OCI-LY1 (cell line): ENCODE measurements around the gene IFNE.
"Not testable (repeated sequence)": the region's sequence is repeated elsewhere in the genome, so short reads cannot be mapped to it uniquely, and the experiment has no call there.

Experiments used
- H2AFZ ChIP-seq: fragments of 200-600 bp; sonication (generic), shearing (Covaris generic); 2 replicates; pipeline ENCODE4 v1.6.0; 2014; ENCODE audit warnings: antibody characterized with exemption, mild to moderate bottlenecking, low read length
- H3F3A ChIP-seq: fragments of 200-600 bp; sonication (generic), shearing (Covaris generic); 2 replicates; pipeline ENCODE4 v1.6.0; 2014; ENCODE audit warnings: mild to moderate bottlenecking, antibody characterized with exemption, low read length, moderate library complexity; ENCODE audit not compliant: insufficient read depth
- H3K27ac ChIP-seq: fragments of 200-600 bp; sonication (generic); 2 replicates; pipeline ENCODE4 v1.5.1; 2014; ENCODE audit warnings: low read length, mixed run types, mild to moderate bottlenecking, low read depth; ENCODE audit not compliant: poor library complexity, severe bottlenecking
- H3K27me3 ChIP-seq: fragments of 200-600 bp; sonication (generic); 2 replicates; pipeline ENCODE4 v1.6.0; 2014; ENCODE audit warnings: antibody characterized with exemption, mild to moderate bottlenecking, low read length, moderate library complexity; ENCODE audit not compliant: insufficient read depth
- H3K36me3 ChIP-seq: fragments of 200-600 bp; sonication (generic); 2 replicates; pipeline ENCODE4 v1.6.1; 2014; ENCODE audit warnings: mild to moderate bottlenecking, antibody characterized with exemption, low read length, moderate library complexity, mixed read lengths; ENCODE audit not compliant: insufficient read depth
- H3K4me1 ChIP-seq: fragments of 200-600 bp; sonication (generic); 2 replicates; pipeline ENCODE4 v1.5.1; 2014; ENCODE audit warnings: mild to moderate bottlenecking, low read length, moderate library complexity; ENCODE audit not compliant: insufficient read depth, severe bottlenecking
- H3K4me2 ChIP-seq: fragments of 200-600 bp; sonication (generic), shearing (Covaris generic); 2 replicates; pipeline ENCODE4 v1.6.1; 2014; ENCODE audit warnings: low read length
- H3K4me3 ChIP-seq: fragments of 200-600 bp; sonication (generic); 2 replicates; pipeline ENCODE4 v1.5.1; 2014; ENCODE audit warnings: low read length, low read depth, mild to moderate bottlenecking, mixed read lengths; ENCODE audit not compliant: poor library complexity, severe bottlenecking
- H3K79me2 ChIP-seq: fragments of 200-600 bp; shearing (Covaris generic); 2 replicates; pipeline ENCODE4 v1.6.1; 2016; ENCODE audit warnings: mixed run types, low read length, mixed read lengths; ENCODE audit not compliant: insufficient read depth
- H3K9ac ChIP-seq: fragments of 200-600 bp; sonication (generic), shearing (Covaris generic); 2 replicates; pipeline ENCODE4 v1.6.1; 2014; ENCODE audit warnings: mild to moderate bottlenecking, low read length, mixed read lengths
- H3K9me2 ChIP-seq: fragments of 200-600 bp; sonication (generic), shearing (Covaris generic); 2 replicates; pipeline ENCODE4 v1.6.1; 2014; ENCODE audit warnings: low read depth, mild to moderate bottlenecking, low read length, mixed read lengths
- H3K9me3 ChIP-seq: fragments of 200-600 bp; shearing (Covaris generic); 2 replicates; pipeline ENCODE4 v1.6.1; 2014; ENCODE audit warnings: low read length, mixed read lengths
- H4K20me1 ChIP-seq: fragments of 200-600 bp; sonication (generic), shearing (Covaris generic); 2 replicates; pipeline ENCODE4 v1.6.0; 2016; ENCODE audit warnings: mild to moderate bottlenecking, low read length; ENCODE audit not compliant: insufficient read depth
- EZH2 ChIP-seq: fragments of 200-600 bp; sonication (generic), shearing (Covaris generic); IDR thresholded peaks from 2 replicates; pipeline ENCODE4 v1.8.0; 2017; ENCODE audit warnings: borderline replicate concordance, mixed run types, mild to moderate bottlenecking, antibody characterized with exemption, low read length, moderate library complexity, mixed read lengths
- TF ChIP-seq, protein P1 (sequence below): fragments of 200-600 bp; sonication (generic), shearing (Covaris generic); IDR thresholded peaks from 2 replicates; pipeline ENCODE4 v1.5.1; 2017; ENCODE audit warnings: mild to moderate bottlenecking, antibody characterized with exemption, low read length, moderate library complexity, mixed read lengths

Gene IFNE

DNA sequence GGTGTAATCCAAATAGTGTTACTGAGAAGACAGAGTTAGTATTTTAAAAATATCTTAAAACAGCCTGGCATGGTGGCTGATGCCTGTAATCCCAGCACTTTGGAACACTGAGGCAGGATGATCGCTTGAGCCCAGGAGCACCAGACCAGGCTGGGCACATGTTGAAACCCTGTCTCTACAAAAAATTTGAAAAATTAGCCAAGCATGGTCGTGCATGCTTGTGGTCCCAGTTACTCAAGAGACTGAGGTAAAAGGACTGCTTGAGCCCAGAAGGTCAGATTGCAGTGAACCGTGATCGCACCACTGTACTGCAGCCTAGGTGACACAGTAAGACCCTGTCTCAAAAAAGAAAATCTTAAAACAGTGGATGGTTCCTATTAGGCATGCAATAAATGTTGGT lies 29.4 kb downstream of the IFNE start:
- TF ChIP-seq, protein P1, sequence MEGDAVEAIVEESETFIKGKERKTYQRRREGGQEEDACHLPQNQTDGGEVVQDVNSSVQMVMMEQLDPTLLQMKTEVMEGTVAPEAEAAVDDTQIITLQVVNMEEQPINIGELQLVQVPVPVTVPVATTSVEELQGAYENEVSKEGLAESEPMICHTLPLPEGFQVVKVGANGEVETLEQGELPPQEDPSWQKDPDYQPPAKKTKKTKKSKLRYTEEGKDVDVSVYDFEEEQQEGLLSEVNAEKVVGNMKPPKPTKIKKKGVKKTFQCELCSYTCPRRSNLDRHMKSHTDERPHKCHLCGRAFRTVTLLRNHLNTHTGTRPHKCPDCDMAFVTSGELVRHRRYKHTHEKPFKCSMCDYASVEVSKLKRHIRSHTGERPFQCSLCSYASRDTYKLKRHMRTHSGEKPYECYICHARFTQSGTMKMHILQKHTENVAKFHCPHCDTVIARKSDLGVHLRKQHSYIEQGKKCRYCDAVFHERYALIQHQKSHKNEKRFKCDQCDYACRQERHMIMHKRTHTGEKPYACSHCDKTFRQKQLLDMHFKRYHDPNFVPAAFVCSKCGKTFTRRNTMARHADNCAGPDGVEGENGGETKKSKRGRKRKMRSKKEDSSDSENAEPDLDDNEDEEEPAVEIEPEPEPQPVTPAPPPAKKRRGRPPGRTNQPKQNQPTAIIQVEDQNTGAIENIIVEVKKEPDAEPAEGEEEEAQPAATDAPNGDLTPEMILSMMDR: no peak
- TF ChIP-seq EZH2: no peak
- no peak overlapping the region for H3K9ac ChIP-seq
- no peaks in the 10 kb centered on the region for H3F3A ChIP-seq

DNA sequence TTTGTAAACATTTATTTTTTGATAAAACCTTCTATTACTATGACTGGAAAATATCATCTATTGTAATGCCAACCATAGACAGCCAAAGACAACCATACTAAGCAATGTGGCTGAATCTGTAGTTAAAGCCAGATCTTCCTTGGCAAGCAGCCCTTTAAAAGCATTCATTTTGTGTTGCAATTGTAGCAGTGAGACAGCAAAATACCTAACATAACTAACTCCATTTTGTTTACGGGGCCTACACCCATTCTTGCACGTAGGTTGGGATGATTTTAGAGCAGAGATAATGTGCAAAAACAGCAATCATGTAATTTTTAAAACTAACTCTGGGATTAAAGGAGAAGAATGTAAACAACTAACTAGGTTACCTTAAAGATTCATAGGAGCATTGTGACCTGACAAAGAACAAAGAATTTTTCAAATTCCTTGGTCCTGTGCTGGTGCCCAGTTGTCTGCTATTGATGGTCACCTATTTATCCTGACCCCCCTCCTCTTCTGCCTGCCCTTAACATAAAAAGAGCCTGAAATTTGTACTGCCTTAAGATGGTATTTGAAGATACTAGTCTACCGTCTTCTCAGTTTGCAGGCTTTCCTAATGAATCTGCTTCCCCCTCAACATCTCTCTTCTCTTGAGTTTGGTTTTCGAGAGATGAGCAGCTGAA lies 31.2 kb downstream of the IFNE start:
- Histone ChIP-seq H3K27me3 (no peaks in the 10 kb centered on the region), H3K36me3 (no peaks in the 10 kb centered on the region), H3F3A (no peaks in the 10 kb centered on the region), H3K9me2 (no peaks in the 10 kb centered on the region), H4K20me1 (no peaks in the 10 kb centered on the region), H3K4me3 (no peak overlapping the region), H2AFZ (no peak overlapping the region), H3K79me2 (no peaks in the 10 kb centered on the region), H3K9ac (no peak overlapping the region), H3K4me1 (no peaks in the 10 kb centered on the region), H3K9me3 (no peaks in the 10 kb centered on the region), H3K4me2 (no peak overlapping the region), H3K27ac (no peak overlapping the region)
- no peak for TF ChIP-seq EZH2
- TF ChIP-seq, protein P1: no peak

More for the DNA sequence above, 29.4 kb downstream of the IFNE start:
- Histone ChIP-seq H3K27ac (no peak overlapping the region), H3K4me1 (no peaks in the 10 kb centered on the region), H3K9me3 (no peaks in the 10 kb centered on the region), H3K4me2 (no peak overlapping the region), H3K9me2 (no peaks in the 10 kb centered on the region), H2AFZ (no peak overlapping the region), H3K27me3 (no peaks in the 10 kb centered on the region), H3K79me2 (no peaks in the 10 kb centered on the region), H4K20me1 (no peaks in the 10 kb centered on the region), H3K36me3 (no peaks in the 10 kb centered on the region), H3K4me3 (no peak overlapping the region)

DNA sequence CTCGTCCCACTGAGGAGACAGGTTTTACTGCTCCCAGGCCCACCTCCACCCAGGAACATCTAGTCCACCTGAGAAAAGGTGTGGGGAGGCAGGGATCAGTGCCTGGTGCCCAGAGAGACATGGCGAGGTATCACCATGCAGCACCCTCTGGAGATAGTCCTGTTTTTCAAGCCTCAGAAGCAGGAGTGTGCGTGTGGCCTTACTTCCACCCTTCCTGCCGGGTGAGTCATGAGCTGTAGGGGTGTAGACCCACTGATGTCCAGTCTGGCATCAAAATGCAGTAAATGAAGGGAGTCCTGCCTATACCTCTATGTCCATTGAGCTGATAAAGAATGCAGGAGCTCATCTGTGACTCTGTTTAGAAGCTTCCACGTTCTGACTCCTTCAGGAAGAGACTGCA lies 32.8 kb downstream of the IFNE start:
- H3K36me3 ChIP-seq, H2AFZ ChIP-seq, H3K79me2 ChIP-seq, H3K4me3 ChIP-seq, H4K20me1 ChIP-seq, H3K4me2 ChIP-seq, H3K9ac ChIP-seq, H3K9me3 ChIP-seq, H3K4me1 ChIP-seq, H3K27ac ChIP-seq, H3F3A ChIP-seq, H3K27me3 ChIP-seq, H3K9me2 ChIP-seq: not testable (repeated sequence)
